GM12891 (cell line): ENCODE measurements around the gene UFSP2.

Experiments
- POLR2A ChIP-seq: IDR thresholded peaks from 2 replicates; pipeline ENCODE4 v1.6.1; 2011; ENCODE audit warnings: low read depth, low read length, control low read depth
- POLR2AphosphoS5 ChIP-seq: IDR thresholded peaks from 2 replicates; pipeline ENCODE4 v1.6.1; 2011; ENCODE audit warnings: low read depth, low read length, control low read depth

DNA sequence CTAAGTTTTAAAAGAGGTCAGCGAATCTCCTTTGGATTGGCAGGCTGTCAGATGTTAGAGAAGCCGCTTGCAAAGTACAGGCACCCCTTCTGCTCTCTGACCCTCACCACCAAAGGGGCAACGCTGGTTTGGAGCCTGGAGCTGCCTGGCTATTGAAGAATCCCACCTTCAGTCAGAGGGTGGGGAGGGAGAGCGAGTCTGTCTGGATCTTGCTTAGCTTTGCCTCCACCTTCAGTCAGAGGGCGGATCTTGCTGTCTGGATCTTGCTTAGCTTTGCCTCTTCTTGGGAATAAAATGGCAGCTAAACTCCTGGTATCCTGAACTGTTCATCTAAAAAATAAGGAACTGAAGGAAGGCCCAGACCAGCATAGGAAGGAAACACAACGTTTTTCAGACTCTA is 38.4 kb upstream of the UFSP2 start:
- no peak for TF ChIP-seq POLR2AphosphoS5
- TF ChIP-seq POLR2A: no peak
